ENCODE measurements around the gene HPS1. TPM values are rescaled to one million over a fixed set of nuclear protein-coding genes. Genes with fewer than 3 reads are reported as not detected.

HPS1 gene
- total and polyA plus RNA-seq, 2 experiments from 2014 or later = 21.4 to 51.2 TPM

DNA sequence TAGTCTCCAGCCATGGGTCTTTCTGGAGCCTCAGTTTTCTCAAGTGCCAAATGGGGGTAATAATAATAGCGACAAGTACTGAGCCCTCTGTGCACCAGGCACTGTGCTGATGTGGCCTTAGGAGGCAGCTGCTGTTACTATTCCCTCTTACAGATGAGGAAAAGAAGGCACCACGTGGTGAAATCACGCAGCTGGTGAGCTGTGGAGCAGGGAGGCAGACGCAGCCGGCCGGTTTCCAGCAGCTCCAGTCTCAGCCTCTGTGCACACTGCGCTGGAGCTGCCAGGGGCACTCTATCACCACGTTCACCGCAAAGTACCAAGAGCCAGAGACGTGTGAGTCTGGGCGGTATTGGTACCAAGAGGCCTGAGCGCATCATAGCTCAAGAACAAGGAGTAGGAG lies 41.3 kb downstream of the HPS1 start:
- no peaks in the 10 kb centered on the region for H3K79me2 ChIP-seq (replicated peaks; ENCODE audit: insufficient read depth)
- Mint-ChIP-seq H3K4me3 (no peak overlapping the region), H3K9me3 (no peaks in the 10 kb centered on the region), H3K27ac (no peak overlapping the region), H3K27me3 (ENCODE audit: insufficient read depth, low read depth, poor library complexity) (peaks cover 4% of the 10 kb centered on the region), H3K4me1 (peaks cover 8% of the 10 kb centered on the region), H3K36me3 (ENCODE audit: low read depth) (no peaks in the 10 kb centered on the region; the same call in 2 of the 3 replicates)
- TF ChIP-seq, protein P1, sequence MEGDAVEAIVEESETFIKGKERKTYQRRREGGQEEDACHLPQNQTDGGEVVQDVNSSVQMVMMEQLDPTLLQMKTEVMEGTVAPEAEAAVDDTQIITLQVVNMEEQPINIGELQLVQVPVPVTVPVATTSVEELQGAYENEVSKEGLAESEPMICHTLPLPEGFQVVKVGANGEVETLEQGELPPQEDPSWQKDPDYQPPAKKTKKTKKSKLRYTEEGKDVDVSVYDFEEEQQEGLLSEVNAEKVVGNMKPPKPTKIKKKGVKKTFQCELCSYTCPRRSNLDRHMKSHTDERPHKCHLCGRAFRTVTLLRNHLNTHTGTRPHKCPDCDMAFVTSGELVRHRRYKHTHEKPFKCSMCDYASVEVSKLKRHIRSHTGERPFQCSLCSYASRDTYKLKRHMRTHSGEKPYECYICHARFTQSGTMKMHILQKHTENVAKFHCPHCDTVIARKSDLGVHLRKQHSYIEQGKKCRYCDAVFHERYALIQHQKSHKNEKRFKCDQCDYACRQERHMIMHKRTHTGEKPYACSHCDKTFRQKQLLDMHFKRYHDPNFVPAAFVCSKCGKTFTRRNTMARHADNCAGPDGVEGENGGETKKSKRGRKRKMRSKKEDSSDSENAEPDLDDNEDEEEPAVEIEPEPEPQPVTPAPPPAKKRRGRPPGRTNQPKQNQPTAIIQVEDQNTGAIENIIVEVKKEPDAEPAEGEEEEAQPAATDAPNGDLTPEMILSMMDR (conservative IDR thresholded peaks at IDR 0.05; ENCODE audit: low read depth in 2 of 2) = no peak
- TF ChIP-seq ZNF114 (CRISPR knock-in tag; IDR thresholded peaks at IDR 0.05) (no peak), STAT1 (IDR thresholded peaks at IDR 0.05; ENCODE audit: unreplicated experiment) (no peak), JUNB (IDR thresholded peaks at IDR 0.05; ENCODE audit: unreplicated experiment) (no peak), NANOG (IDR thresholded peaks at IDR 0.05; ENCODE audit: borderline replicate concordance) (no peak), ZNF331 (CRISPR knock-in tag; IDR thresholded peaks at IDR 0.05; ENCODE audit: low read depth) (no peak), POLR2AphosphoS5 (IDR thresholded peaks at IDR 0.05; ENCODE audit: low read depth) (no peak), EZH2phosphoT487 (IDR thresholded peaks at IDR 0.05; ENCODE audit: unreplicated experiment) (no peak), CREB1 (CRISPR knock-in tag; IDR thresholded peaks at IDR 0.05; ENCODE audit: low read depth) (no peak), EZH2 (IDR thresholded peaks at IDR 0.05; ENCODE audit: low read depth, unreplicated experiment) (no peak)
- TF ChIP-seq, protein P2, sequence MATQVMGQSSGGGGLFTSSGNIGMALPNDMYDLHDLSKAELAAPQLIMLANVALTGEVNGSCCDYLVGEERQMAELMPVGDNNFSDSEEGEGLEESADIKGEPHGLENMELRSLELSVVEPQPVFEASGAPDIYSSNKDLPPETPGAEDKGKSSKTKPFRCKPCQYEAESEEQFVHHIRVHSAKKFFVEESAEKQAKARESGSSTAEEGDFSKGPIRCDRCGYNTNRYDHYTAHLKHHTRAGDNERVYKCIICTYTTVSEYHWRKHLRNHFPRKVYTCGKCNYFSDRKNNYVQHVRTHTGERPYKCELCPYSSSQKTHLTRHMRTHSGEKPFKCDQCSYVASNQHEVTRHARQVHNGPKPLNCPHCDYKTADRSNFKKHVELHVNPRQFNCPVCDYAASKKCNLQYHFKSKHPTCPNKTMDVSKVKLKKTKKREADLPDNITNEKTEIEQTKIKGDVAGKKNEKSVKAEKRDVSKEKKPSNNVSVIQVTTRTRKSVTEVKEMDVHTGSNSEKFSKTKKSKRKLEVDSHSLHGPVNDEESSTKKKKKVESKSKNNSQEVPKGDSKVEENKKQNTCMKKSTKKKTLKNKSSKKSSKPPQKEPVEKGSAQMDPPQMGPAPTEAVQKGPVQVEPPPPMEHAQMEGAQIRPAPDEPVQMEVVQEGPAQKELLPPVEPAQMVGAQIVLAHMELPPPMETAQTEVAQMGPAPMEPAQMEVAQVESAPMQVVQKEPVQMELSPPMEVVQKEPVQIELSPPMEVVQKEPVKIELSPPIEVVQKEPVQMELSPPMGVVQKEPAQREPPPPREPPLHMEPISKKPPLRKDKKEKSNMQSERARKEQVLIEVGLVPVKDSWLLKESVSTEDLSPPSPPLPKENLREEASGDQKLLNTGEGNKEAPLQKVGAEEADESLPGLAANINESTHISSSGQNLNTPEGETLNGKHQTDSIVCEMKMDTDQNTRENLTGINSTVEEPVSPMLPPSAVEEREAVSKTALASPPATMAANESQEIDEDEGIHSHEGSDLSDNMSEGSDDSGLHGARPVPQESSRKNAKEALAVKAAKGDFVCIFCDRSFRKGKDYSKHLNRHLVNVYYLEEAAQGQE (IDR thresholded peaks at IDR 0.05; ENCODE audit: unreplicated experiment) = no peak
- TF ChIP-seq, protein P3, sequence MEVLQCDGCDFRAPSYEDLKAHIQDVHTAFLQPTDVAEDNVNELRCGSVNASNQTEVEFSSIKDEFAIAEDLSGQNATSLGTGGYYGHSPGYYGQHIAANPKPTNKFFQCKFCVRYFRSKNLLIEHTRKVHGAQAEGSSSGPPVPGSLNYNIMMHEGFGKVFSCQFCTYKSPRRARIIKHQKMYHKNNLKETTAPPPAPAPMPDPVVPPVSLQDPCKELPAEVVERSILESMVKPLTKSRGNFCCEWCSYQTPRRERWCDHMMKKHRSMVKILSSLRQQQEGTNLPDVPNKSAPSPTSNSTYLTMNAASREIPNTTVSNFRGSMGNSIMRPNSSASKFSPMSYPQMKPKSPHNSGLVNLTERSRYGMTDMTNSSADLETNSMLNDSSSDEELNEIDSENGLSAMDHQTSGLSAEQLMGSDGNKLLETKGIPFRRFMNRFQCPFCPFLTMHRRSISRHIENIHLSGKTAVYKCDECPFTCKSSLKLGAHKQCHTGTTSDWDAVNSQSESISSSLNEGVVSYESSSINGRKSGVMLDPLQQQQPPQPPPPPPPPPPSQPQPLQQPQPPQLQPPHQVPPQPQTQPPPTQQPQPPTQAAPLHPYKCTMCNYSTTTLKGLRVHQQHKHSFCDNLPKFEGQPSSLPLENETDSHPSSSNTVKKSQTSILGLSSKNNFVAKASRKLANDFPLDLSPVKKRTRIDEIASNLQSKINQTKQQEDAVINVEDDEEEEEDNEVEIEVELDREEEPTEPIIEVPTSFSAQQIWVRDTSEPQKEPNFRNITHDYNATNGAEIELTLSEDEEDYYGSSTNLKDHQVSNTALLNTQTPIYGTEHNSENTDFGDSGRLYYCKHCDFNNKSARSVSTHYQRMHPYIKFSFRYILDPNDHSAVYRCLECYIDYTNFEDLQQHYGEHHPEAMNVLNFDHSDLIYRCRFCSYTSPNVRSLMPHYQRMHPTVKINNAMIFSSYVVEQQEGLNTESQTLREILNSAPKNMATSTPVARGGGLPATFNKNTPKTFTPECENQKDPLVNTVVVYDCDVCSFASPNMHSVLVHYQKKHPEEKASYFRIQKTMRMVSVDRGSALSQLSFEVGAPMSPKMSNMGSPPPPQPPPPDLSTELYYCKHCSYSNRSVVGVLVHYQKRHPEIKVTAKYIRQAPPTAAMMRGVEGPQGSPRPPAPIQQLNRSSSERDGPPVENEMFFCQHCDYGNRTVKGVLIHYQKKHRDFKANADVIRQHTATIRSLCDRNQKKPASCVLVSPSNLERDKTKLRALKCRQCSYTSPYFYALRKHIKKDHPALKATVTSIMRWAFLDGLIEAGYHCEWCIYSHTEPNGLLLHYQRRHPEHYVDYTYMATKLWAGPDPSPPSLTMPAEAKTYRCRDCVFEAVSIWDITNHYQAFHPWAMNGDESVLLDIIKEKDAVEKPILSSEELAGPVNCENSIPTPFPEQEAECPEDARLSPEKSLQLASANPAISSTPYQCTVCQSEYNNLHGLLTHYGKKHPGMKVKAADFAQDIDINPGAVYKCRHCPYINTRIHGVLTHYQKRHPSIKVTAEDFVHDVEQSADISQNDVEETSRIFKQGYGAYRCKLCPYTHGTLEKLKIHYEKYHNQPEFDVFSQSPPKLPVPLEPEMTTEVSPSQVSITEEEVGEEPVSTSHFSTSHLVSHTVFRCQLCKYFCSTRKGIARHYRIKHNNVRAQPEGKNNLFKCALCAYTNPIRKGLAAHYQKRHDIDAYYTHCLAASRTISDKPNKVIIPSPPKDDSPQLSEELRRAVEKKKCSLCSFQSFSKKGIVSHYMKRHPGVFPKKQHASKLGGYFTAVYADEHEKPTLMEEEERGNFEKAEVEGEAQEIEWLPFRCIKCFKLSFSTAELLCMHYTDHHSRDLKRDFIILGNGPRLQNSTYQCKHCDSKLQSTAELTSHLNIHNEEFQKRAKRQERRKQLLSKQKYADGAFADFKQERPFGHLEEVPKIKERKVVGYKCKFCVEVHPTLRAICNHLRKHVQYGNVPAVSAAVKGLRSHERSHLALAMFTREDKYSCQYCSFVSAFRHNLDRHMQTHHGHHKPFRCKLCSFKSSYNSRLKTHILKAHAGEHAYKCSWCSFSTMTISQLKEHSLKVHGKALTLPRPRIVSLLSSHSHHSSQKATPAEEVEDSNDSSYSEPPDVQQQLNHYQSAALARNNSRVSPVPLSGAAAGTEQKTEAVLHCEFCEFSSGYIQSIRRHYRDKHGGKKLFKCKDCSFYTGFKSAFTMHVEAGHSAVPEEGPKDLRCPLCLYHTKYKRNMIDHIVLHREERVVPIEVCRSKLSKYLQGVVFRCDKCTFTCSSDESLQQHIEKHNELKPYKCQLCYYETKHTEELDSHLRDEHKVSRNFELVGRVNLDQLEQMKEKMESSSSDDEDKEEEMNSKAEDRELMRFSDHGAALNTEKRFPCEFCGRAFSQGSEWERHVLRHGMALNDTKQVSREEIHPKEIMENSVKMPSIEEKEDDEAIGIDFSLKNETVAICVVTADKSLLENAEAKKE (CRISPR knock-in tag; IDR thresholded peaks at IDR 0.05) = no peak
- TF ChIP-seq, protein P4, sequence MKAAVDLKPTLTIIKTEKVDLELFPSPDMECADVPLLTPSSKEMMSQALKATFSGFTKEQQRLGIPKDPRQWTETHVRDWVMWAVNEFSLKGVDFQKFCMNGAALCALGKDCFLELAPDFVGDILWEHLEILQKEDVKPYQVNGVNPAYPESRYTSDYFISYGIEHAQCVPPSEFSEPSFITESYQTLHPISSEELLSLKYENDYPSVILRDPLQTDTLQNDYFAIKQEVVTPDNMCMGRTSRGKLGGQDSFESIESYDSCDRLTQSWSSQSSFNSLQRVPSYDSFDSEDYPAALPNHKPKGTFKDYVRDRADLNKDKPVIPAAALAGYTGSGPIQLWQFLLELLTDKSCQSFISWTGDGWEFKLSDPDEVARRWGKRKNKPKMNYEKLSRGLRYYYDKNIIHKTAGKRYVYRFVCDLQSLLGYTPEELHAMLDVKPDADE (IDR thresholded peaks at IDR 0.05) = no peak
- H3K9me2 ChIP-seq (ENCODE audit: insufficient read depth) = peaks cover 8% of the 10 kb centered on the region; the same call in 1 of the 2 replicates
- H3K4me3 ChIP-seq = no peak overlapping the region
- H3K27me3 ChIP-seq (ENCODE audit: insufficient read depth) = no peaks in the 10 kb centered on the region
- DNase-seq (ENCODE audit: low spot score) = no peak
- no peaks in the 10 kb centered on the region for H4K20me1 ChIP-seq (replicated peaks; ENCODE audit: insufficient read depth)
- H3K4me2 ChIP-seq = no peak overlapping the region
- H3K4me1 ChIP-seq (ENCODE audit: insufficient read depth) = no peaks in the 10 kb centered on the region
- H3F3A ChIP-seq (replicated peaks; ENCODE audit: low read depth) = no peaks in the 10 kb centered on the region
- H3K36me3 ChIP-seq (ENCODE audit: insufficient read depth) = no peaks in the 10 kb centered on the region
- ATAC-seq = no peak
- H3K27ac ChIP-seq (ENCODE audit: low read depth) = no peak overlapping the region
- H2AFZ ChIP-seq = no peak overlapping the region
